Measurements from ENCODE around the gene TACSTD2. TPM values are rescaled to one million over a fixed set of nuclear protein-coding genes. Genes with fewer than 3 reads are reported as not detected.
"Not testable (repeated sequence)": the region's sequence is repeated elsewhere in the genome, so short reads cannot be mapped to it uniquely, and the experiment has no call there.

Gene TACSTD2
- polyA plus RNA-seq, 1 donor (not counting 4 experiments of a cell fraction or from before 2014, with no cell fraction given), result 382 TPM

DNA sequence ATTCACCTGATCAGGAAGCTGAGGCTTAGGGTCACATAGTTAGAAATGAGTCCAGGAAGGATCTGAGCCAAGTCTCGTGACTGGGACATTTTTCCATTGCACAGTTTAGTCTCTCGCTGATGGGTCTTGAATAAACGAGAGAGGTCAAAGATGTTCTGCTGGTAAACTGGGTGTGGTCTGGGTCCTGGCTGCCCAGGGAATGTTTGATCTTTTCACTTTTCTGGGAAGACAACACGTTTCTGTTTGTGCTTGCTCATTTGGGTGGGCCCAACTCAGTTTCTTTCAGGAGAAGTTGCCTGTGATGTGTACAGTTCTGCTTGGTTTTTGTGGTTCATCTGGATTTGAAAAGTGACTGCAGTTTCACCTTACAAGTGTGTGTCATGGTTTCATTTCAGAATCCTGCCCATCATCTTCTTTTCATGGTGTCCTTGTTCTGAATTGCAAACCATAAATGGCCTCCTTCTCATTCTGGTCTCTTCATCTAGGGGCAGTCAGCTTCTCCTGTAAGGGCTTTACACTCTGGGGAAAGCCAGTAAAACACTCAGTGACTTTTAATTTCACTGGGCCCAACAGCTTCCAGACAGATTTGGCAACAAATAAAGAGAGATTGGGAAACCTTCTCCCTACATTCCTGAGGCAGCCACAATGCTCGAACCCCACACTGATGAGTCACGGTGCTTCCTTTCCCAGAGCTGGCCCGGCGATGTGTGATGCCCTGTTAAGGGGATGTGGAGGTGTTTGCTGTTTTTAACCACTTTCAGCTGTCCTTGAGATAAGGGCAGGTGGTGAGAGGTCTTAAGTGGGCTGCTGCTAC, 7.2 kb upstream of the TACSTD2 start:
- peaks cover 46% of the 10 kb centered on the region for H3K79me2 ChIP-seq (ENCODE audit: control insufficient read depth, insufficient read depth, low read length)
- DNase-seq (ENCODE audit: low read depth, low spot score) (peak; percentile 77), FAIRE-seq (peak; percentile 84)
- TF ChIP-seq EZH2 (IDR thresholded peaks at IDR 0.05; ENCODE audit: low read length), result no peak
- TF ChIP-seq CTCF (optimal IDR thresholded peaks at IDR 0.05 in 1 of 3, IDR thresholded peaks at IDR 0.05 in 1 of 3, conservative IDR thresholded peaks at IDR 0.05 in 1 of 3; ENCODE audit: extremely low read depth in 1 of 3, insufficient read depth in 2 of 3, low read length in 3 of 3), result no peak
- no peaks in the 10 kb centered on the region for H3K9me1 ChIP-seq (ENCODE audit: control insufficient read depth, extremely low read depth, insufficient read depth, low read length)
- H4K20me1 ChIP-seq (ENCODE audit: control insufficient read depth, extremely low read depth, insufficient read depth, low read length), result no peaks in the 10 kb centered on the region
- H3K4me2 ChIP-seq (ENCODE audit: control insufficient read depth, extremely low read depth, insufficient read depth, low read depth, low read length), result peak overlapping the region; percentile 89
- H3K27me3 ChIP-seq (ENCODE audit: control insufficient read depth, extremely low read depth, insufficient read depth, low read length), result no peaks in the 10 kb centered on the region
- peak overlapping the region; percentile 80 for H3K9ac ChIP-seq (ENCODE audit: control insufficient read depth, extremely low read depth, insufficient read depth, low read length)
- dilution Hi-C loops (cut with MboI; ENCODE audit: extremely low pct_ligation_motif_present, low sequenced_read_pairs), result no loop called here
- H3K4me1 ChIP-seq (ENCODE audit: control insufficient read depth, extremely low read depth, insufficient read depth, low read length), result peaks cover 51% of the 10 kb centered on the region
- H3K4me3 ChIP-seq (ENCODE audit: control insufficient read depth in 2 of 3, extremely low read depth in 1 of 3, insufficient read depth in 2 of 3, low read depth in 1 of 3, low read length in 3 of 3), result peak overlapping the region in 2 of 3 experiments; percentile 35 to 40
- H3K36me3 ChIP-seq (ENCODE audit: control insufficient read depth in 2 of 2, extremely low read depth in 1 of 2, insufficient read depth in 2 of 2, low read length in 2 of 2), result peaks cover 0 to 2% of the 10 kb centered on the region in 2 experiments
- no peak overlapping the region for H2AFZ ChIP-seq (ENCODE audit: control insufficient read depth, low read length)
- peak overlapping the region; percentile 97 for H3K27ac ChIP-seq (ENCODE audit: control insufficient read depth, insufficient read depth, low read length)
- no peaks in the 10 kb centered on the region for H3K9me3 ChIP-seq (ENCODE audit: control insufficient read depth, low read depth, low read length)

- DNase-seq (ENCODE audit: low read depth, low spot score), result no peak
- H3K27ac ChIP-seq (ENCODE audit: control insufficient read depth, insufficient read depth, low read length), result peak overlapping the region; percentile 97
- dilution Hi-C loops (cut with MboI; ENCODE audit: extremely low pct_ligation_motif_present, low sequenced_read_pairs), result no loop called here
- peak overlapping the region; percentile 89 for H3K4me2 ChIP-seq (ENCODE audit: control insufficient read depth, extremely low read depth, insufficient read depth, low read depth, low read length)
- no peaks in the 10 kb centered on the region for H3K9me1 ChIP-seq (ENCODE audit: control insufficient read depth, extremely low read depth, insufficient read depth, low read length)
- no peaks in the 10 kb centered on the region for H4K20me1 ChIP-seq (ENCODE audit: control insufficient read depth, extremely low read depth, insufficient read depth, low read length)
- H3K9ac ChIP-seq (ENCODE audit: control insufficient read depth, extremely low read depth, insufficient read depth, low read length), result peak overlapping the region; percentile 80
- H3K9me3 ChIP-seq (ENCODE audit: control insufficient read depth, low read depth, low read length), result no peaks in the 10 kb centered on the region
- H2AFZ ChIP-seq (ENCODE audit: control insufficient read depth, low read length), result peak overlapping the region; percentile 50
- no peak for TF ChIP-seq CTCF (optimal IDR thresholded peaks at IDR 0.05 in 1 of 3, IDR thresholded peaks at IDR 0.05 in 1 of 3, conservative IDR thresholded peaks at IDR 0.05 in 1 of 3; ENCODE audit: extremely low read depth in 1 of 3, insufficient read depth in 2 of 3, low read length in 3 of 3)
- no peak for TF ChIP-seq EZH2 (IDR thresholded peaks at IDR 0.05; ENCODE audit: low read length)
- peaks cover 0 to 2% of the 10 kb centered on the region in 2 experiments for H3K36me3 ChIP-seq (ENCODE audit: control insufficient read depth in 2 of 2, extremely low read depth in 1 of 2, insufficient read depth in 2 of 2, low read length in 2 of 2)
- peak overlapping the region in 1 of 3 experiments; percentile 25 for H3K4me3 ChIP-seq (ENCODE audit: control insufficient read depth in 2 of 3, extremely low read depth in 1 of 3, insufficient read depth in 2 of 3, low read depth in 1 of 3, low read length in 3 of 3)
- peaks cover 44% of the 10 kb centered on the region for H3K79me2 ChIP-seq (ENCODE audit: control insufficient read depth, insufficient read depth, low read length)
- peaks cover 44% of the 10 kb centered on the region for H3K4me1 ChIP-seq (ENCODE audit: control insufficient read depth, extremely low read depth, insufficient read depth, low read length)
- no peak for FAIRE-seq
- no peaks in the 10 kb centered on the region for H3K27me3 ChIP-seq (ENCODE audit: control insufficient read depth, extremely low read depth, insufficient read depth, low read length)
These were observed 6.4 kb upstream of the TACSTD2 start for GRCh38 chr1:58583496-58583895.

DNA sequence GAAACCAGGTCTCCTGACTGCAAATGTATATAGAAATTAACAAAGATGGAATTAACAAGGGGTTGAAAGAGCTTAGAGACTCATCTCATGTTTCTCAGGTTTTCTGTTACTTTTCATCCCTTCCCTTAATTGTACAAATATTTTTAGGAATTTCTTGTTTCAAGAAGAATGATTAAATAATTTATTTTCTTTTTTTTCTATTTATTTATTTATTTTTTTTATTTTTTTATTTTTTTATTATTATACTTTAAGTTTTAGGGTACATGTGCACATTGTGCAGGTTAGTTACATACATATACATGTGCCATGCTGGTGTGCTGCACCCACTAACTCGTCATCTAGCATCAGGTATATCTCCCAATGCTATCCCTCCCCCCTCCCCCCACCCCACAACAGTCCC, 5.1 kb upstream of the TACSTD2 start:
- H3K27ac ChIP-seq (ENCODE audit: control insufficient read depth, insufficient read depth, low read length); H3K36me3 ChIP-seq (ENCODE audit: control insufficient read depth in 2 of 2, extremely low read depth in 1 of 2, insufficient read depth in 2 of 2, low read length in 2 of 2); H2AFZ ChIP-seq (ENCODE audit: control insufficient read depth, low read length); H4K20me1 ChIP-seq (ENCODE audit: control insufficient read depth, extremely low read depth, insufficient read depth, low read length); H3K9me3 ChIP-seq (ENCODE audit: control insufficient read depth, low read depth, low read length); H3K4me2 ChIP-seq (ENCODE audit: control insufficient read depth, extremely low read depth, insufficient read depth, low read depth, low read length); FAIRE-seq; H3K27me3 ChIP-seq (ENCODE audit: control insufficient read depth, extremely low read depth, insufficient read depth, low read length); dilution Hi-C loops (cut with MboI; ENCODE audit: extremely low pct_ligation_motif_present, low sequenced_read_pairs); H3K4me3 ChIP-seq (ENCODE audit: control insufficient read depth in 2 of 3, extremely low read depth in 1 of 3, insufficient read depth in 2 of 3, low read depth in 1 of 3, low read length in 3 of 3); H3K9me1 ChIP-seq (ENCODE audit: control insufficient read depth, extremely low read depth, insufficient read depth, low read length); DNase-seq (ENCODE audit: low read depth, low spot score); H3K9ac ChIP-seq (ENCODE audit: control insufficient read depth, extremely low read depth, insufficient read depth, low read length): not testable (repeated sequence)
- Histone ChIP-seq H3K4me1 (ENCODE audit: control insufficient read depth, extremely low read depth, insufficient read depth, low read length) (peaks cover 48% of the 10 kb centered on the region), H3K79me2 (ENCODE audit: control insufficient read depth, insufficient read depth, low read length) (peaks cover 38% of the 10 kb centered on the region)

Data from keratinocyte (primary cell).